ENCODE measurements around the gene DRD4. TPM values are rescaled to one million over a fixed set of nuclear protein-coding genes. Genes with fewer than 3 reads are reported as not detected.
A peak's percentile ranks its signal among the peaks of the same experiment; 100 is the strongest.

DRD4 gene
- total RNA-seq, 1 donor from 2014 or later: 0.97 TPM

DNA sequence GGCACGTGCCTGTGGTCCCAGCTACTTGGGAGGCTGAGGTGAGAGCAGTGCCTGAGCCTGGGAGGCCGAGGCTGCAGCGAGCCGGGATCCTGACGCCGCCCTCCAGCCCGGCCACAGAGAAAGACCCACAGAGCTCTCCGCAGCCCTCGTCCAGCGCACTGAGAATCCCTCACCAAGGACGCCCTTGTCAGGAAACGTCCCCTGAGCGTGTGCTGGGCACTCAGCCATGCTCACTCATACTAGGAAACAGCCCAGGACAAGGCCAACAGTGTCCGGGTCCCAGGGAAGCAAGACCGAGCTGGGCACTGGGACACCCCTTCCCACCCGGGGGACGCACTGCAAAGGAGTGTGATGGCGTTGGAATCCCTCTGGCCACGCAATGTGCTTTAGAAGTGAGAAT is 43.4 kb downstream of the DRD4 start:
- no peaks in the 10 kb centered on the region for H3K4me1 ChIP-seq
- H3K79me2 ChIP-seq (ENCODE audit: low read depth): no peaks in the 10 kb centered on the region
- no peak overlapping the region for H3K9ac ChIP-seq
- Mint-ChIP-seq H3K27ac (no peak overlapping the region), H3K4me3 (peak overlapping the region; percentile 53), H3K36me3 (peaks cover 35% of the 10 kb centered on the region), H3K27me3 (ENCODE audit: insufficient read depth, low read depth) (peaks cover 4% of the 10 kb centered on the region), H3K4me1 (no peaks in the 10 kb centered on the region), H3K9me3 (no peaks in the 10 kb centered on the region)
- no peak overlapping the region for H3K27ac ChIP-seq
- no peak overlapping the region for H3K4me3 ChIP-seq
- no peaks in the 10 kb centered on the region for H3F3A ChIP-seq (ENCODE audit: low read depth)
- DNase-seq (ENCODE audit: low spot score): no peak
- no peak overlapping the region for H2AFZ ChIP-seq (replicated peaks)
- peaks cover 6% of the 10 kb centered on the region for H3K36me3 ChIP-seq
- H4K20me1 ChIP-seq (ENCODE audit: low read depth): no peaks in the 10 kb centered on the region
- H3K4me2 ChIP-seq: no peak overlapping the region
- H3K27me3 ChIP-seq: no peaks in the 10 kb centered on the region
- no peak for TF ChIP-seq EZH2phosphoT487 (IDR thresholded peaks at IDR 0.05)
- TF ChIP-seq, protein P1, sequence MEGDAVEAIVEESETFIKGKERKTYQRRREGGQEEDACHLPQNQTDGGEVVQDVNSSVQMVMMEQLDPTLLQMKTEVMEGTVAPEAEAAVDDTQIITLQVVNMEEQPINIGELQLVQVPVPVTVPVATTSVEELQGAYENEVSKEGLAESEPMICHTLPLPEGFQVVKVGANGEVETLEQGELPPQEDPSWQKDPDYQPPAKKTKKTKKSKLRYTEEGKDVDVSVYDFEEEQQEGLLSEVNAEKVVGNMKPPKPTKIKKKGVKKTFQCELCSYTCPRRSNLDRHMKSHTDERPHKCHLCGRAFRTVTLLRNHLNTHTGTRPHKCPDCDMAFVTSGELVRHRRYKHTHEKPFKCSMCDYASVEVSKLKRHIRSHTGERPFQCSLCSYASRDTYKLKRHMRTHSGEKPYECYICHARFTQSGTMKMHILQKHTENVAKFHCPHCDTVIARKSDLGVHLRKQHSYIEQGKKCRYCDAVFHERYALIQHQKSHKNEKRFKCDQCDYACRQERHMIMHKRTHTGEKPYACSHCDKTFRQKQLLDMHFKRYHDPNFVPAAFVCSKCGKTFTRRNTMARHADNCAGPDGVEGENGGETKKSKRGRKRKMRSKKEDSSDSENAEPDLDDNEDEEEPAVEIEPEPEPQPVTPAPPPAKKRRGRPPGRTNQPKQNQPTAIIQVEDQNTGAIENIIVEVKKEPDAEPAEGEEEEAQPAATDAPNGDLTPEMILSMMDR (IDR thresholded peaks at IDR 0.05): no peak
- TF ChIP-seq EZH2 (IDR thresholded peaks at IDR 0.05): no peak
- H3K9me3 ChIP-seq (ENCODE audit: low read depth): no peaks in the 10 kb centered on the region

DNA sequence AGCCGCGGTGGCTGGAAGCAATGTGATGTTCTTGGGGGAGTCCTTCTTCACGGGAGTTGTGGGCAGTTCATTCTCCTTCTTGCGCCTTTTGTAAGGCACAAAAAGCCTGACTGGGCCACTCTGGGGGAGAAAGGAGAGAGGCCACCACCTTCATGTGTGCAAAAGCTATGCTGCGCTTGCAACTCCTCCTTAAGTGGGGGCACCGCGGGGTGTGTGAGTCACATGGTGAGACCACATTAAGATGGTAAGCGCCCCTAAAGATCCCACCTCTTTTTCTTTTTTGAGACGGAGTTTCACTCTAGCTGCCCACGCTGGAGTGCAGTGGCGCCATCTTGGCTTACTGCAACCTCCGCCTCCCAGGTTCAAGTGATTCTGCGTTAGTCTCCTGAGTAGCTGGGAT is 43.9 kb downstream of the DRD4 start:
- Mint-ChIP-seq H3K9me3 (no peaks in the 10 kb centered on the region), H3K4me1 (no peaks in the 10 kb centered on the region), H3K36me3 (peaks cover 35% of the 10 kb centered on the region), H3K27ac (no peak overlapping the region), H3K4me3 (no peak overlapping the region), H3K27me3 (ENCODE audit: insufficient read depth, low read depth) (peaks cover 4% of the 10 kb centered on the region)
- no peaks in the 10 kb centered on the region for H4K20me1 ChIP-seq (ENCODE audit: low read depth)
- H2AFZ ChIP-seq (replicated peaks): no peak overlapping the region
- H3K79me2 ChIP-seq (ENCODE audit: low read depth): no peaks in the 10 kb centered on the region
- no peak overlapping the region for H3K4me3 ChIP-seq
- H3K9me3 ChIP-seq (ENCODE audit: low read depth): no peaks in the 10 kb centered on the region
- TF ChIP-seq EZH2 (IDR thresholded peaks at IDR 0.05): no peak
- TF ChIP-seq EZH2phosphoT487 (IDR thresholded peaks at IDR 0.05): no peak
- TF ChIP-seq, protein P1 (IDR thresholded peaks at IDR 0.05): no peak
- H3F3A ChIP-seq (ENCODE audit: low read depth): no peaks in the 10 kb centered on the region
- H3K36me3 ChIP-seq: peaks cover 6% of the 10 kb centered on the region
- H3K4me2 ChIP-seq: no peak overlapping the region
- H3K9ac ChIP-seq: no peak overlapping the region
- H3K27ac ChIP-seq: no peak overlapping the region
- H3K27me3 ChIP-seq: no peaks in the 10 kb centered on the region
- no peak for DNase-seq (ENCODE audit: low spot score)
- no peaks in the 10 kb centered on the region for H3K4me1 ChIP-seq

DNA sequence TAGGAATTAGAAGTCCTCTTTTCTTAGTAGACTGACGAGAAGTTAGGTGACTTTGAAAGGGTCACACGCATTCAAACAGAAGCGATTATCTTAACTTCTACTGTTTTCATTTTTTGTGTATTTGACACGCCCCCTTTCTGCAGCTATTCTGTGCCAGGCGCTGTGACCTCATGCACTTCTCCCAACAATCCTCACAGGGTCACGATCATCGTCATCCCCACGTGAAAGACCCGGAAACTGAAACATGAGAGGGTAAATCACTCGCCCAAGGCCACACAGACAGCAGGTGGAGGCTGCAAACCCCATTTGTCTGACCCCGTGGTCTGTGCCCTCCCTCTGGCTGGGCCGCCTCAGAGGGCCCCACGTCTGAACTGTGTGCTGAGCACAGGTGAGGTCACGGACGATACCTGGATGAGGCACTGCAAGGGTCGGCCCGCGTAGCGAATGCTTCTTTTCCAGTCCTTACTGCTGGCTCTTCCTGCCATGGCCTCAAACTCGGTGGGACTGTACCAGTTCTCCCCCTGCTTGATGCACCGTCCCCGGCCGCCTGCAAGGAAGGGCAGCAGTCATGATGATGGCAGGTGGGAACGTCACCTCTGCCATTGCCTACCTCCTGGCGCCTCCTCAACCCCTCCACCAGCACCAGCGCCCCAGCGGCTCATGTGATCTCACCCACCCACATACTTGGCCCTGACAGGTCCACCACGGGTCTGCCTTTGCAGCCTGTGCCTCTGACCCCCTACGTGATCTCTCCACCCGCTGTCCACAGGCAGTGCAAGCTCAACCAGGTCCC is 49.6 kb downstream of the DRD4 start:
- Histone ChIP-seq H3K4me1 (no peaks in the 10 kb centered on the region), H3K4me3 (no peak overlapping the region), H3K9me3 (ENCODE audit: low read depth) (no peaks in the 10 kb centered on the region), H3K36me3 (peaks cover 6% of the 10 kb centered on the region), H3K79me2 (ENCODE audit: low read depth) (peaks cover 21% of the 10 kb centered on the region), H3K27ac (no peak overlapping the region), H3K27me3 (no peaks in the 10 kb centered on the region), H3K4me2 (no peak overlapping the region), H3K9ac (no peak overlapping the region), H2AFZ (replicated peaks) (no peak overlapping the region), H4K20me1 (ENCODE audit: low read depth) (peaks cover 8% of the 10 kb centered on the region), H3F3A (ENCODE audit: low read depth) (no peaks in the 10 kb centered on the region)
- H3K27ac Mint-ChIP-seq: no peak overlapping the region
- H3K36me3 Mint-ChIP-seq: peaks cover 41% of the 10 kb centered on the region
- H3K4me3 Mint-ChIP-seq: no peak overlapping the region
- H3K27me3 Mint-ChIP-seq (ENCODE audit: insufficient read depth, low read depth): peaks cover 4% of the 10 kb centered on the region
- no peaks in the 10 kb centered on the region for H3K9me3 Mint-ChIP-seq
- TF ChIP-seq EZH2phosphoT487 (IDR thresholded peaks at IDR 0.05) (no peak), EZH2 (IDR thresholded peaks at IDR 0.05) (no peak)
- TF ChIP-seq, protein P1 (IDR thresholded peaks at IDR 0.05): no peak
- DNase-seq (ENCODE audit: low spot score): no peak
- H3K4me1 Mint-ChIP-seq: peaks cover 5% of the 10 kb centered on the region
